NCI-H1105 (cell line): ENCODE measurements around the gene UGT1A3.

ENCODE experiments used
- DNase-seq: peaks from one replicate; lab custom pipeline; 2025; lab: John Stamatoyannopoulos, UW

Gene UGT1A3

DNA sequence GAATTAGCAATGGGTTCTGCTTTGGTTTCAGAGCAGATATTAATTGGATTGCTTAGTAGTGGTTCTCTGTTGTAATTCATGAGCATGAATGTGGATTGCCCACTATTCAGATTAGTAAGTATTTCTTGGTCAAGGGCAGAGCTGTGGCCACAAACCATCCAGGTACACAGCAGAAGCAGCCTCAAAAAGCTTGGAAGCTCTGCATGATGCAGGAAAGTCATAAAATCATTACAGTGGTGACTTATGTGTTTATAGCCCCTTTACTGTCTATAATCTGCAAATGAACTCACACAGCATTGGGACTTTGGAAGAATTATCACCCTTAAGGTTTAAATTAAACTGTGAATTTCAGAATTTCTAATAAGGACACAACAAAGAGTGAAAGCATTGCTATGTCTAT is 29.3 kb downstream of the UGT1A3 start:
- DNase-seq, result no peak

DNA sequence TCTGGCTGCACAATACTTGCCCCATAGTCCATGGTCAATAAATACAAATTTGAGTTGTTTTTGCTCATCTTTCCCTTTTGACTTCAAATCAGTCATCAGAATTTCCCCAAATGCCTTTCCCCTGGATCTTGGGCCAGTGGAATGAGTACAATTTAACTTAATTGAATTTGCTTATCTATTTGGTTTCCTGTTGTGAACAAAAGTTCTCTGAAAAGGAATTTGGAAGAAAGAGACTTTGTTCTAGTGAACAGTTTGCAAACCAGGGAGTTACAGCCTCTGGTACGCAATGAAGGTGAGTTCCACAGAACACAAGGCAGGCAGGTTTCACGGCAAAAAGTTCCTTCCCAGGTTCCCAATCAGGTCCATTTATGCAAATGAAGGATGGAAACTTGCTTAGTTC is 30.0 kb downstream of the UGT1A3 start:
- no peak for DNase-seq

DNA sequence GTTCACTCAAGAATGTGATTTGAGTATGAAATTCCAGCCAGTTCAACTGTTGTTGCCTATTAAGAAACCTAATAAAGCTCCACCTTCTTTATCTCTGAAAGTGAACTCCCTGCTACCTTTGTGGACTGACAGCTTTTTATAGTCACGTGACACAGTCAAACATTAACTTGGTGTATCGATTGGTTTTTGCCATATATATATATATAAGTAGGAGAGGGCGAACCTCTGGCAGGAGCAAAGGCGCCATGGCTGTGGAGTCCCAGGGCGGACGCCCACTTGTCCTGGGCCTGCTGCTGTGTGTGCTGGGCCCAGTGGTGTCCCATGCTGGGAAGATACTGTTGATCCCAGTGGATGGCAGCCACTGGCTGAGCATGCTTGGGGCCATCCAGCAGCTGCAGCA is 31.2 kb downstream of the UGT1A3 start, which contains the start of gene UGT1A1:
TSS of gene UGT1A1 (plus strand) at position 228 of the 400 bp plus-strand sequence. CDS start at position 246, 18 bp downstream.
- DNase-seq, result no peak

DNA sequence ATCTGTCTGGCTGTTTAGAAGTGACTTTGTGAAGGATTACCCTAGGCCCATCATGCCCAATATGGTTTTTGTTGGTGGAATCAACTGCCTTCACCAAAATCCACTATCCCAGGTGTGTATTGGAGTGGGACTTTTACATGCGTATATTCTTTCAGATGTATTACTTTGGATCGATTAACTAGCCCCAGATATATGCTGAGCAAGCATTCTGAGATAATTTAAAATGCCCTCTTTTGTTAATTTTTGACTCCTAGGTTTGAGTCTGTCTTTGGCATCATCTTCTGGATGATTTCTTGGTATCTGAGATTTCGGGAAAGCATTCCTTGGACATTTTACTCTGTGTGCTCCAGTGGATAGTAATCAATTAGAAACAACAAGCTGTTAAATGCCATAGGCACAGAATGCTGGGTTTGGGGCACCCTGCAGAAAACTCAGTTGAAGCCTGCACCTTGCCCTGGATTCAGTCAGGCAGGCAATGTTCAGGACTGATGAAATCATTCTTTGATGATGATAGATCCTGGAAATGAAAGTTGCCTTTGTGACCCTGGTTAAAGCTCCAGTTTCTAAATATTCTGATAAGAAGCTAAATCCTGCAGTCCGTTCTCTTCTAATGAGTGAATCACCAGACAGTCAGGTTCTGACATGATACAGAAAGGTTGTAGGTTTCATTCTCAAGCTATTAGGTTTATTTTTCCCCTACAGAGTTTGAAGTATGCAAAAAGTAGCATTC is 32.4 kb downstream of the UGT1A3 start:
- no peak for DNase-seq

DNA sequence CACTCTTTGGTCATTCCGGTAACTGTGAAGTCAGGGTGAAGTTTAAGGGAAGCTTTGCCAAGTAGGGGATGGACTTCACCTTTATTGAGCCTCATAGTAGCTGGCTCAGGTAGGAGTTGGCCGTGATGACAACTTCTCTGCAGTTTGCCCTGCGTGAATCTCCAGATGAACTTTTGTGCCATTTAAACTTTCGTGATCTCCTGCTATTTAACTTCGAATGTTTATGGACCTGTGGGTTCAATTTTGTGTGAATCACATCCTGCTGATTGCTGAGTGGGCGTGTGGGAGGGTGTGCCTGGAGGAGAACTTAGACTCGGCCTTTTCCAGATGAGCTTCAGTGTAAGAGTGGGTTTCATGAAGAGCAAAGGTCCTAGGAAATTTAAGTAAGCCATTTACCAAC is 35.4 kb downstream of the UGT1A3 start:
- DNase-seq, result no peak

DNA sequence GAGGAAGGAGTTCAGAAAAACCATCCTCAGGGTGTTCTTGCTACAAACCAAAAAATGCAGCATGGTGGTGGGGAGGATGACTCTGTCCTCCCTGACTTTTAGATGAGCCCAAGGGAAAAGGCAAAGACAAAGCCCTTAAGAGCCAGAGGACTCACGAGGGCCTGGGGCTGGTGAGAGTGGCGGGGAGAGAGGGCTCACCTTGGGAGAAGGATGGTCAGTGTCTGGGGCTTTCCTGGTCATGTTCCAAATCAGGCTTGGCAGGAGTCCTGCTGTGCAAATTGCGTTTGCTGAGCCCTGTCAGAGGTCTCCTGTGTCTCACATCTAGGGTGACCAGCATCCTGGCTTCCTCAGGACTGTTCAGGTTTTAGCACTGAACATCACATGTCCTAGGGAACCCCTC is 35.9 kb downstream of the UGT1A3 start:
- no peak for DNase-seq

DNA sequence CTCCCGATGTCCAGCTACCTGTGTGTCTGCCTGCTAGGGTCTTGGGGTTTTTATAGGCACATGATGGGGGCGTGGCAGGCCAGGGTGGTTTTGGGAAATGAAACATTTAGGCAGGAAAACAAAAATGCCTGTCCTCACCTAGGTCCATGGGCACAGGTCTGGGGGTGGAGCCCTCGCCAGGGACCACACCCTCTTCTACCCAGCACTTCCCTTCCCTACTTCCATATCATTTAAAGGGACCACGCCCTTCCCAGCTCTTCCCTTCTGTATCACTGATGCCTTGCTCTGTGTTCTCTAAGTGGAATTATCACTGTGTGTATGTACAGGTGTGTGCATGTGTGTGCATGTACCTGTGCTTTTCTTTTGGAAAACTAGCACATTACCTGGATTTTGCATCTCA is 37.6 kb downstream of the UGT1A3 start:
- DNase-seq, result no peak

DNA sequence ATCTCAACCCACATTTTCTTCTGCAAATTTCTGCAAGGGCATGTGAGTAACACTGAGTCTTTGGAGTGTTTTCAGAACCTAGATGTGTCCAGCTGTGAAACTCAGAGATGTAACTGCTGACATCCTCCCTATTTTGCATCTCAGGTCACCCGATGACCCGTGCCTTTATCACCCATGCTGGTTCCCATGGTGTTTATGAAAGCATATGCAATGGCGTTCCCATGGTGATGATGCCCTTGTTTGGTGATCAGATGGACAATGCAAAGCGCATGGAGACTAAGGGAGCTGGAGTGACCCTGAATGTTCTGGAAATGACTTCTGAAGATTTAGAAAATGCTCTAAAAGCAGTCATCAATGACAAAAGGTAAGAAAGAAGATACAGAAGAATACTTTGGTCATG is 39.2 kb downstream of the UGT1A3 start:
- no peak for DNase-seq

DNA sequence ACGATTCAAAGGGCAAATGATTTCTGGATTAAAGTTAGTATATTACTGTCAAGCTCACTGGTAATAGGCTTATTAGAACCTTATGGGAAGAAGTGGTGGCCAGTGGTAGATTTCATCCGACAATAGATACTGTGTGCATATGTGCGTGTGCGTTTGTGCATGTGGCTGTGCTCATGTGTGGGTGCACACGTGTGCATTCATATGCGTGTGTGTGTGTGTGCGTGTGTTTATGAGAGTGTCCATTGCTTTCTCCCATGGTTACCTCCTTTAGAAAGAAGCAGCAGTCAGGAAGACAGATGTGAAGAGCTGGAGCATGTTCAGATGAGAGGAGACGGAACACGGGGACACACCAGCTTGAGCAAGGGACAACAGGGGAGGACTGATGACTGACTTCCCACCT is 40.4 kb downstream of the UGT1A3 start:
- DNase-seq, result no peak

DNA sequence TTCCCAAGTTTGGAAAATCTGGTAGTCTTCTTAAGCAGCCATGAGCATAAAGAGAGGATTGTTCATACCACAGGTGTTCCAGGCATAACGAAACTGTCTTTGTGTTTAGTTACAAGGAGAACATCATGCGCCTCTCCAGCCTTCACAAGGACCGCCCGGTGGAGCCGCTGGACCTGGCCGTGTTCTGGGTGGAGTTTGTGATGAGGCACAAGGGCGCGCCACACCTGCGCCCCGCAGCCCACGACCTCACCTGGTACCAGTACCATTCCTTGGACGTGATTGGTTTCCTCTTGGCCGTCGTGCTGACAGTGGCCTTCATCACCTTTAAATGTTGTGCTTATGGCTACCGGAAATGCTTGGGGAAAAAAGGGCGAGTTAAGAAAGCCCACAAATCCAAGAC is 43.3 kb downstream of the UGT1A3 start:
- DNase-seq, result no peak

DNA sequence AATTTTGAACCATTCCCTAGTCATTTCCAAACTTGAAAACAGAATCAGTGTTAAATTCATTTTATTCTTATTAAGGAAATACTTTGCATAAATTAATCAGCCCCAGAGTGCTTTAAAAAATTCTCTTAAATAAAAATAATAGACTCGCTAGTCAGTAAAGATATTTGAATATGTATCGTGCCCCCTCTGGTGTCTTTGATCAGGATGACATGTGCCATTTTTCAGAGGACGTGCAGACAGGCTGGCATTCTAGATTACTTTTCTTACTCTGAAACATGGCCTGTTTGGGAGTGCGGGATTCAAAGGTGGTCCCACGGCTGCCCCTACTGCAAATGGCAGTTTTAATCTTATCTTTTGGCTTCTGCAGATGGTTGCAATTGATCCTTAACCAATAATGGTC is 43.7 kb downstream of the UGT1A3 start:
- DNase-seq, result no peak

DNA sequence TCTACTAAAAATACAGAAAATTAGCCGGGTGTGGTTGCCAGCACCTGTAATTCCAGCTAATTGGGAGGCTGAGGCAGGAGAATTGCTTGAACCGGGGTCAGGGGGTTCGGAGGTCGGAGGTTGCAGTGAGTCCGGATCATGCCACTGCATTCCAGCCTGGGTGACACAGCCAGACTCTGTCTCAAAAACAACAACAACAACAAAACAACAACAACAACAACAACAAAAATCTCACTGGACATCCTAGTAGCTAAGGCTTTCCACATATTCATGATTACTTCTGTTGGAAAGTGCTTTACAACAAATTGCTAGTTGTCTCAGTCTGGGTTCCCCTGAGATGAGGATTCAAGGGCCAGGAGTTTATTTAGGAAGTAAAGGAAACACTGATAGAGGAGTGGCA is 45.0 kb downstream of the UGT1A3 start:
- DNase-seq, result no peak

DNA sequence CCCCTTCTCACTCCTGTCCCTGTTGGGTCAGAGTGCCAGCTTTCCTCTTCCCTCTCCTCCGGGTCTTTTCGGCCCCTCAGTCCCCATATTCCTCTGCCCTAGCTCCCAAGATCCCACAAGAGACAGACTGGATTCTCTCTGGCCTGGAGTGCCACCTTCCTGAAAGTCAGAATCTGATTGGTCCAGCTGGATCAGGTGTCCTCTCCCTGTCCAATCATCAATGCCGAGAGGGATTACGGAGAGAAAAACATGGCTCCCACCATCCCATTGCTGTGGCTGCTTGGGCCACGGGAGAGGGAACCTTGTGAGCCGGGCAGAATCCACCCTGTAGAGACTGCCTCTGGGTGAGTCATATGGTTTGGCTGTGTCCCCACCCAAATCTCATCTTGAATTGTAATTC is 46.6 kb downstream of the UGT1A3 start:
- DNase-seq, result no peak

DNA sequence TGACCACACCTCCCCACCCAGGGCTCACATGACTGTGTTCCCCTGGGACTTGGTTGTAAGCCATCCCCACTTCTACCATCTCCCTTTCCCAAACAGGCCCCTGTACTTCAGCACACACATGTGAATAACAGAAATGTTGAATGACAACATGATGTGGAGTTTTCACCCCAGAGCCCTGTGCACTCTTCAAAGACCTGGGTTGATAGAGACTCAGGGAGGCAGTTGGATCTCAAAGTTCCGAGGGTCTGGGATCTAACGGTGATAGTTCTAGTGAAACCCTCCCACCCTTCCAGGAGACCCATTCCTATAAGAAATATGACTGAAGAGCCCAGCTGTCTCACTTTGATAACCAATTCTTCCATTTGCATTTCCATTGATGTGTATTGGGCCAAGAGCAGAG is 49.2 kb downstream of the UGT1A3 start, which contains the start of gene MROH2A:
TSS of gene MROH2A (plus strand) at position 301 of the 400 bp plus-strand sequence. CDS start 1,029 bp downstream, outside the sequence.
- no peak for DNase-seq

DNA sequence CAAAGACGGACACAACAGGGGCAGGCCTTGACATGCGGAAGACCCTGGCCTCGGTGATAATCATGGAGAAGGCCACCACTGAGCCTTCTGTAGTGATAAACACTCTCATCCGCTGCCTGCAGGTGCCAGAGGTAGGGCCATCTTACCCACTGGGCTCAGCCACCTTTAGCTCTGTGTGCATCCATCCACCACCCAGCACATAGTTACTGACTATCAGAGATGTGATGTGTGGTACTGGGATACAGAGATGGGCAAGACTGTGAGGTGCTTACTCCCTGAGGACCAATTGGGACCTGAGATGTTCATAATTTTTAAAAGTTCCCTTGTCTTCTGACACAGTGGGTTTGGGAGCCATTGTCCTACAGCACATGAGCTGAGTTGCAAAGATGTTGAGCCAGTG is 50.9 kb downstream of the UGT1A3 start:
- no peak for DNase-seq

DNA sequence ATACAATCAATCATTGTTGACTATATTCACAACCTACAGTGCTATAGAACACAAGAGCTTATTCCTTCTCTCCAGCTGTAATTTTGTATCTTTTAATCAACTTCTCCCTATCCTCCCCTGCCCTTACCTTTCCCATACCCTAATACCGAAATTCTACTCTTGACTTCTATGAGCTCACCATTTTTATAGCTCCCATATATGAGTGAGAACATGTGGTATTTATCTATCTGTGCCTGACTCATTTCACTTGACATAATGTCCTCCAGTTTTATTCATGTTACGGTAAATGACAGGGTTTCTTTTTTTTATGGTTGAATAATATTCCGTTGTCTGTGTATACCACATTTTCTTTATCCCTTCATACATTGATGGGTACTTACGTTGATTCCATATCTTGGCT is 51.9 kb downstream of the UGT1A3 start:
- DNase-seq, result no peak

DNA sequence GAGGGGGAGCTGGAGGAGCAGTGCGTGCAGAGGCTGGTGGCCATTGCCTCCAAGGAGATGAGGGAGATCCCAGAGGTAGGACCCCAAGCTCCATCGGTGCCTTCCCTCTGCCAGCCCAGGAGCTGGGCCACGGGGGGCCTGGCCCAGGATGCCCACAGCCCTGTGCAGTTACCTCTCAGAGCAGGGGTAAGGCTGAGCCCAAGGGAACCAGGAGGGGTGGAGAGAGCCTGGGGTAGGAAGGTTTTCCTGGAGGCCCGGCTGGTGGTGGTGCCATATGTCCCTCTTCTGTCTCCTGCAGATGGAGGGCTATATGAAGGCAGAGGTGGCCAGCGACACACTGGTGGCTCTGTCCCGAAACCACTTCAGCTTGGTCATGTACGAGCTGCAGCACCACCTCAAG is 60.7 kb downstream of the UGT1A3 start:
- DNase-seq, result no peak

DNA sequence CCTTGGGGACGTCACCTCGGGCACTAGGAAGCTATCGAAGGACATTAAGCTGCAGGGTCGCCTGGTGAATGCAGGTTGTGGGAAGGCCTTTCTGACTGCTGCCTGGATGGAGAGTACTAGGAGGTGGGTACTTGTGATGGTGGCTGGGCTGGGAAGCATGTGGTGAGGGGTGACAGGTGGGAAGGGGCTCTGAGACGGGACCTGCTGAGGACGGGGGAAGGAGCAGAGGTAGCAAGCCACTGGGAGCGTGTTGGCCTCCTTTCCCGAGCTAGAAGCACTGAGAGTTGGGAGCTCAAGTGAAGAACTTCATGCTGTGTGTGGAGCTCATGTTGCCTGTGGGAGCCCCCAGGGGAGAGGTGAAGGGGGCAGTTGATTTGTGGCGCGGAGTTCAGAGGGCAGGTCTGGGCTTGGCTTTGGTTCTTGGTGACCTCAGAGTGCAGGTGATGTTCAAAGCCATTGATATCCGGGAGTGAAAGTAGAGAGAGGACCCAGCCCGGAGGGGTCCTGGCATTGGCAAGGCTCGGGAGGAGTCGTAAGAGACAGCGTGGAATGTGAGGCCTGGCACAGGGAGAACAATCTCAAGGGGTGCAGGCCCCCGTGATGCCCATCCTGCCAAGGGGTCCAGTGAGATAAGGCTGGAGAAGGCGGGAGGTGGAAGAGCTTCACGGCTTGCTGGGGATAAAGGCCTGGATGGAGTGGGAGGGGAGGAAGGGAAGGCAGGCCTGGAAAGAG is 62.5 kb downstream of the UGT1A3 start:
- no peak for DNase-seq

DNA sequence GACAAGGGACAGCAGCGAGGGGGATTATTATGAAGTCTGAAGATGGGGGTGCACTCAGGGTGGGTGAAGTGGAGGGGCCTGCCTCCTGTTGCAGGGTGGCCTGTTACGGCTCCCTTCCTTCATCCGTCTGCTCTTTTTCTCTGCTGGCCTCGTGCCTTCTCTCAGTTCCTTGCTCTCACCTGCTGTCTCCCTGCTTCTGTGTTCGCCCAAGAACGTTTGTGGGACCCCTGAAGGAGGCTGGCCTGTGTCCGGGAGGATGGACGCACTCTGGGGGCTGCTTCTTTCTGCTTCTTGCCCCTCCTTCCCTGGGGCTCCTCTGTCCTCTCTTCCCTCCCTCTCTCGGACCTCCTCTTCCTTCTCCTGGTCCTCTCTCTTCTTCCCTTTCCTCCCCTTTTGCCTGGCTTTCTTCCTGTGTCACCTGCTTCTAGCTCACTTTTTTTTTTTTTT is 63.1 kb downstream of the UGT1A3 start:
- no peak for DNase-seq

DNA sequence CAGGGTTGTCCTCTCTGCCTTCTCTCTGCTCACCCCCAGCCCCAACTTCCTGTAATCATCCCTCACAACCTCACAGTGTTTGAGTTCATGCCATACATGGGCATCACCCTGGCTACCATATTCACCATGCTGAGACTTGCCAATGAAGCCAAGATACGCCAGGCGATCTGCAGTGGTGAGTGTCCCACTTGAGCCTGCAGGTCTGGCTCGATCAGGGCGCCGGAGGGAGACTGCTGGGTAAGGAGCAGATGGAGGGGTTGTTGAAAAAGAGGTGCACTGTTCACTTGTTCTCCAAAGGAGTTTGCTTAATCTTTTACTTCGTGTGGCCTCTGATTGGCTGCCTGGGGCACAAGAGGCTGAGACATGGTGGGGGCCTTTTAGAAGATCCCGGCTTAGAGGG is 63.9 kb downstream of the UGT1A3 start:
- DNase-seq, result no peak

DNA sequence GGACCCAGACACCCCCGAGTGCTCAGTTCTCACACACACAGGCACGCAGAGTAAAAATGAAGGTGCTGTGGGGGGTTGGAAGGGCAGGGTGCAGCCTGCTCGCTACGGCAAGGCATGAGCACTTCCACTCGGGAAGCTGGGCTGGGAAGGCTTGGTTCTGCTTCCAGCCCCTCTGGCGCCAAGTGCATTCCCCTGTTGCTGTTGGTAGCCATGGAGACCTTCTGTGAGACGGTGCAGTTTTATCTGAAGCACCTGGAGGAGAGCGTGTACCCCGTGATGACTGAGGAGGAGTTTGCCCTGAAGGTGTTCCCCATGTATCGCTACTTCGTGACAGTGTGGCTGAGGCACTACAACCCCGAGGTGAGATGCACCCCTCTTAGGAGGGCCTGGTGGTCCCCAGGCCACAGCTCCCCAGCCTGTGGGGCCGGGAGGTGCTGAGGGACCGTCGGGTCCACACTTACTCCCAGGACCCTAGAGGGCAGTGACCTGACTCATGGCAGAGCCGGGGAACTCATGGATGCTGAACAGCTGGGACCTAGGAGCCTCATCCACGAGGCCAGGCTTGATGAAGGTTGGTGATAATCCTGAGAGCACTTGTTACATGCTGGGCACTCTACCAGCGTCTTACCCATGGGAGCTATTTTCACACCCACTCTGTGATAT is 64.8 kb downstream of the UGT1A3 start:
- no peak for DNase-seq

DNA sequence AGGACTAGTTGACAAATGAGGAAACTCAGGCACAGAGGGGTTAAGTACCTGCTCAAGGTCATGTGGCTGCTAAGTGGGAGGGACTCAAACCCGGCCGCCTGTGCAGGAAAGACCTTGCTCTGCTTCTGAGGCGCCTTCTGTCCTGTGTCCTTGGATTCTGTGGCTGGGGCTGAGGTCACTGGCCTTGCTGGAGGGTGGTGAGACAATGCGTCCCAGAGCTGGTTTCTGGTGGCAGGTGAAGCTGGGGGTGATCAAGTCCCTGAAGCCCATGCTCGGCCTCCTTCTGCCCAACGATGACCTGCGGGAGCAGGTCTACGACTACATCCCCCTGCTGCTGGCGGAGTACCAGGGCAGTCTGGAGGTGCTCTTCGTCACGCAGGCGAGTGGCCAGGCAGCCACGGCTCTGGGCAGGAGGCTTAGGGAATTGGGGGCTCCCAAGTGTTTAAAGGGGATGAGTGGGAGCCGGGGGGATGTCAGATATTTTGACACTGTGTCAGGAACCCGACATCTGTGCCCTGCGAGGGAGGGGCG is 65.4 kb downstream of the UGT1A3 start:
- no peak for DNase-seq

DNA sequence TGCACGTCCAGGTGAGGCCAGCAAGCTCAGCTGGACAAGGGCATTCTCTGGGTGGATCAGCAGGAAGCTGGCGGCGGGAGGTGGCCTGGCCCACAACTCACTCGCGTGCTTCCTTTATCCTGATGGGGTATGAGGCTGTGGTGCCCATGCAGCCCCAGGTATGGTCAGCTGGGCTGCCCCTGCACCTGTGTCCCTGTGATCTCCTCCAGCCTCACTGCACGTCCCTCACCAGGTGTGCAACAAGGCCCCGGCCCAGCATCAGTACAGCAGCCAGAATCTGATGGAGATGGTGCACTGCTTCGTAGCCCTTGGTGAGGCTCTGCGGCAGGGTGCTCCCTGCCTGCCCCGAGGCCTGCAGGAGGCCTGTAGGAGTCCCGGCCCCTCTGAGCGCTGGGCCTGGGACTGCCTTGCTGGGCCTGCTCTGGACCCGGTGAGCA is 66.9 kb downstream of the UGT1A3 start:
- no peak for DNase-seq
